HepG2 (cell line): ENCODE measurements around the gene RNMT. TPM values are rescaled to one million over a fixed set of nuclear protein-coding genes. Genes with fewer than 3 reads are reported as not detected.

ENCODE experiments used
- ATAC-seq: fragments of 200-7000 bp; cut with Tn5 transposase; 3 replicates; pipeline ENCODE4 v1.9.1; 2020; ENCODE audit warnings: mild to moderate bottlenecking, moderate library complexity
- BruUV-seq: library from RNA; stranded (reverse); fragments of 400-500 nt; replicated peaks from 2 replicates; lab custom pipeline; 2021; lab: Mats Ljungman, UMichigan
- CTCF ChIA-PET: fragments of 300-600 bp; formaldehyde crosslinking; extraction: SDS; loops from one replicate; lab custom pipeline; 2021; ENCODE audit warnings: low total read pairs, inconsistent platforms, low intra/inter-chr PET ratio; lab: Yijun Ruan, JAX
- POLR2A ChIA-PET: fragments of 350-600 bp; sonication (Branson Sonifier 250); formaldehyde crosslinking; loops from one replicate; lab custom pipeline; 2020; ENCODE audit warnings: antibody characterized with exemption, inconsistent platforms; lab: Yijun Ruan, JAX
- DNase-seq: peaks from one replicate; pipeline ENCODE4 v3.0.0-alpha.2; 2015; ENCODE audit warnings: low spot score
- FAIRE-seq: peaks from 3 replicates; lab custom pipeline; 2011; peaks lifted over from hg19 to GRCh38; lab: Jason Lieb, UNC
- H2AFZ ChIP-seq: one replicate; pipeline ENCODE4 v1.6.1; 2011; ENCODE audit warnings: low read length, inconsistent platforms
- H3K27ac ChIP-seq: fragments of 300-600 bp; 3 replicates; pipeline ENCODE4 v1.8.0; 2011; ENCODE audit warnings: mixed run types, mild to moderate bottlenecking, mixed read lengths, low read length, inconsistent platforms; ENCODE audit not compliant: insufficient read depth; ENCODE audit errors: extremely low read length
- H3K27me3 ChIP-seq, 2 experiments: fragments of 200-600 bp in 1 of 2; 2 replicates in 1 of 2; 3 replicates in 1 of 2; pipeline versions ENCODE4 v1.6.0 to v1.8.0; 2011; ENCODE audit warnings: low read length in 2 of 2, mild to moderate bottlenecking in 2 of 2, moderate library complexity in 2 of 2, inconsistent platforms in 1 of 2; ENCODE audit not compliant: insufficient read depth in 2 of 2, control insufficient read depth in 1 of 2
- H3K36me3 ChIP-seq, 2 experiments: fragments of 200-600 bp in 1 of 2; replicated peaks in 1 of 2; 2 replicates in 1 of 2; 3 replicates in 1 of 2; pipeline versions ENCODE4 v1.5.1 to v1.8.0; 2011; ENCODE audit warnings: low read length in 2 of 2, inconsistent platforms in 1 of 2; ENCODE audit not compliant: insufficient read depth in 2 of 2, control insufficient read depth in 1 of 2
- H3K4me1 ChIP-seq: 2 replicates; pipeline ENCODE4 v1.5.1; 2012; ENCODE audit warnings: low read length, inconsistent platforms; ENCODE audit not compliant: insufficient read depth
- H3K4me2 ChIP-seq: 2 replicates; pipeline ENCODE4 v1.6.0; 2011; ENCODE audit warnings: low read depth, low read length, inconsistent platforms
- H3K4me3 ChIP-seq, 3 experiments: fragments of 200-600 bp in 1 of 3; sonication (generic), shearing (Covaris generic) in 1 of 3; replicated peaks in 1 of 3; 2 replicates each; pipeline ENCODE4 v1.5.1; 2011 to 2016; ENCODE audit warnings: low read length in 3 of 3, inconsistent platforms in 2 of 3, low read depth in 2 of 3, mild to moderate bottlenecking in 2 of 3, control low read depth in 1 of 3, mixed read lengths in 1 of 3; ENCODE audit not compliant: insufficient read depth in 1 of 3
- H3K79me2 ChIP-seq: one replicate; pipeline ENCODE4 v1.6.1; 2011; ENCODE audit warnings: low read length, inconsistent platforms; ENCODE audit not compliant: insufficient read depth
- H3K9ac ChIP-seq: 2 replicates; pipeline ENCODE4 v1.6.0; 2011; ENCODE audit warnings: mild to moderate bottlenecking, low read depth, low read length, inconsistent platforms; ENCODE audit not compliant: insufficient read depth
- H3K9me3 ChIP-seq: 2 replicates; pipeline ENCODE4 v1.5.1; 2012; ENCODE audit warnings: mild to moderate bottlenecking, low read length
- H4K20me1 ChIP-seq: 2 replicates; pipeline ENCODE4 v1.6.0; 2011; ENCODE audit warnings: inconsistent platforms, mild to moderate bottlenecking, low read length, moderate library complexity; ENCODE audit not compliant: insufficient read depth
- FOSL2 ChIP-seq: sonication (generic); formaldehyde crosslinking; IDR thresholded peaks from 2 replicates; pipeline ENCODE4 v1.4.0; 2020; ENCODE audit warnings: missing genetic modification reagents
- NFRKB ChIP-seq: fragments of 450-650 bp; IDR thresholded peaks from 2 replicates; pipeline ENCODE4 v1.6.1; 2017
- ZSCAN25 ChIP-seq: sonication (generic); formaldehyde crosslinking; IDR thresholded peaks from 2 replicates; pipeline ENCODE4 v1.8.0; 2022; ENCODE audit warnings: mild to moderate bottlenecking, missing genetic modification reagents
- WGBS: methylation state at CpG from one replicate; pipeline ENCODE4 v1.1.6; 2017; ENCODE audit warnings: low lambda C conversion rate; 5-methylcytosine and 5-hydroxymethylcytosine counted together
- in situ Hi-C: cut with HindIII; loops from 2 replicates; pipeline ENCODE4 v1.10.0; 2017; ENCODE audit warnings: low pct_unique_long_range_greater_than_20kb; ENCODE audit not compliant: extremely low pct_ligation_motif_present
- intact Hi-C: fragments of 100-400 bp; cut with micrococcal nuclease; formaldehyde crosslinking; loops from one replicate; pipeline ENCODE4 v1.10.0; 2022; ENCODE audit not compliant: unreplicated experiment
- polyA plus RNA-seq, 8 experiments: library from polyadenylated mRNA; depleted of rRNA in 3 of 8; stranded (reverse) in 7 of 8; unstranded in 1 of 8; fragments of >200 nt; fragmentation: Illumina TruSeq in 4 of 8; extraction: Trizol in 4 of 8; gene quantifications; 2 replicates each; pipeline versions ENCODE4 v1.2.1 to v1.2.3, GENCODE V29; 2011 to 2016; ENCODE audit warnings: low read depth in 4 of 8, missing spikeins in 1 of 8, mixed read lengths in 1 of 8; ENCODE audit not compliant: insufficient read depth in 1 of 8
- total RNA-seq, 5 experiments: library from RNA; depleted of rRNA; stranded (reverse); fragments of >200 nt; fragmentation: Illumina TruSeq; extraction: Trizol; gene quantifications; 2 replicates each; pipeline ENCODE4 v1.2.3, GENCODE V29; 2016; ENCODE audit warnings: low read depth in 1 of 5
- TF ChIP-seq, protein P1 (sequence below): IDR thresholded peaks from 2 replicates; pipeline ENCODE4 v1.6.1; 2016; ENCODE audit warnings: control low read depth
- TF ChIP-seq, protein P2 (sequence below): IDR thresholded peaks from 2 replicates; pipeline ENCODE4 v1.4.0; 2020; ENCODE audit warnings: mild to moderate bottlenecking, missing genetic modification reagents
- TF ChIP-seq, protein P3 (sequence below): sonication (generic); formaldehyde crosslinking; IDR thresholded peaks from 2 replicates; pipeline ENCODE4 v1.8.0; 2022; ENCODE audit warnings: mild to moderate bottlenecking, missing genetic modification reagents, borderline replicate concordance
- TF ChIP-seq, protein P4 (sequence below): IDR thresholded peaks from 2 replicates; pipeline ENCODE4 v1.6.1; 2016; ENCODE audit warnings: missing biosample characterization, missing genetic modification reagents, low read depth

Gene RNMT
- total and polyA plus RNA-seq, 2 of the 13 experiments (the other 11 are each of a cell fraction or from before 2014, with no cell fraction given): 22.9 to 24.4 TPM

DNA sequence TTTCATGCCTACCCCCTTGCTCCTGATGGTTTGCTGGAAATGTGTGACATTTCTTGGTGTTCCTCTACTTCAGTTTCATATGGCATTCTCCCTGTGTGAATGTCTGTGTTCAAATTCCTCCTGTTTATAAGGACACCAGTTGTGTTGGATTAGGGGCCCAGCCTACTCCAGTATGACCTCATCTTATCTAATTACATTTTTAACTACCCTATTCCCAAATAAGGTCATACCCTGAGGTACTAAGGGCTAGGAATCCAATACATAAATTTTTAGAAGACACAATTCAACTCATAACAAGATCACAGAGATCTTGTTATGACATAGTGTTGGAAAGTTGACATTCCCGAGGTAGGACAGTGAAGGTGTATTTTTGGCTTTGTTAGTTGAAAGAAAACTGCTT lies 5.6 kb upstream of the RNMT start:
- H3K79me2 ChIP-seq: peaks cover 100% of the 10 kb centered on the region
- in situ Hi-C loops (no loop called here), intact Hi-C loops (no loop called here)
- ChIA-PET POLR2A (no interaction called here), CTCF (no interaction called here)
- 77% methylated on average over 1 of the region's 1 CpG for WGBS
- H3K9ac ChIP-seq: no peak overlapping the region
- H3K36me3 ChIP-seq: peaks cover 0 to 25% of the 10 kb centered on the region in 2 experiments; a peak in 3 of 5 replicates
- H4K20me1 ChIP-seq: peaks cover 48% of the 10 kb centered on the region
- BruUV-seq: no TSS peak
- FAIRE-seq: no peak
- peaks cover 8% of the 10 kb centered on the region for H3K9me3 ChIP-seq
- no peak for DNase-seq
- H3K4me3 ChIP-seq: no peak overlapping the region
- H2AFZ ChIP-seq: no peak overlapping the region
- H3K27ac ChIP-seq: no peak overlapping the region
- no peak overlapping the region for H3K4me2 ChIP-seq
- no peaks in the 10 kb centered on the region for H3K27me3 ChIP-seq
- TF ChIP-seq ZSCAN25 (CRISPR knock-in tag): no peak
- TF ChIP-seq, protein P1, sequence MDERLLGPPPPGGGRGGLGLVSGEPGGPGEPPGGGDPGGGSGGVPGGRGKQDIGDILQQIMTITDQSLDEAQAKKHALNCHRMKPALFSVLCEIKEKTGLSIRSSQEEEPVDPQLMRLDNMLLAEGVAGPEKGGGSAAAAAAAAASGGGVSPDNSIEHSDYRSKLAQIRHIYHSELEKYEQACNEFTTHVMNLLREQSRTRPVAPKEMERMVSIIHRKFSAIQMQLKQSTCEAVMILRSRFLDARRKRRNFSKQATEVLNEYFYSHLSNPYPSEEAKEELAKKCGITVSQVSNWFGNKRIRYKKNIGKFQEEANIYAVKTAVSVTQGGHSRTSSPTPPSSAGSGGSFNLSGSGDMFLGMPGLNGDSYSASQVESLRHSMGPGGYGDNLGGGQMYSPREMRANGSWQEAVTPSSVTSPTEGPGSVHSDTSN: no peak
- TF ChIP-seq FOSL2 (CRISPR knock-in tag): no peak
- TF ChIP-seq NFRKB: no peak
- TF ChIP-seq, protein P2, sequence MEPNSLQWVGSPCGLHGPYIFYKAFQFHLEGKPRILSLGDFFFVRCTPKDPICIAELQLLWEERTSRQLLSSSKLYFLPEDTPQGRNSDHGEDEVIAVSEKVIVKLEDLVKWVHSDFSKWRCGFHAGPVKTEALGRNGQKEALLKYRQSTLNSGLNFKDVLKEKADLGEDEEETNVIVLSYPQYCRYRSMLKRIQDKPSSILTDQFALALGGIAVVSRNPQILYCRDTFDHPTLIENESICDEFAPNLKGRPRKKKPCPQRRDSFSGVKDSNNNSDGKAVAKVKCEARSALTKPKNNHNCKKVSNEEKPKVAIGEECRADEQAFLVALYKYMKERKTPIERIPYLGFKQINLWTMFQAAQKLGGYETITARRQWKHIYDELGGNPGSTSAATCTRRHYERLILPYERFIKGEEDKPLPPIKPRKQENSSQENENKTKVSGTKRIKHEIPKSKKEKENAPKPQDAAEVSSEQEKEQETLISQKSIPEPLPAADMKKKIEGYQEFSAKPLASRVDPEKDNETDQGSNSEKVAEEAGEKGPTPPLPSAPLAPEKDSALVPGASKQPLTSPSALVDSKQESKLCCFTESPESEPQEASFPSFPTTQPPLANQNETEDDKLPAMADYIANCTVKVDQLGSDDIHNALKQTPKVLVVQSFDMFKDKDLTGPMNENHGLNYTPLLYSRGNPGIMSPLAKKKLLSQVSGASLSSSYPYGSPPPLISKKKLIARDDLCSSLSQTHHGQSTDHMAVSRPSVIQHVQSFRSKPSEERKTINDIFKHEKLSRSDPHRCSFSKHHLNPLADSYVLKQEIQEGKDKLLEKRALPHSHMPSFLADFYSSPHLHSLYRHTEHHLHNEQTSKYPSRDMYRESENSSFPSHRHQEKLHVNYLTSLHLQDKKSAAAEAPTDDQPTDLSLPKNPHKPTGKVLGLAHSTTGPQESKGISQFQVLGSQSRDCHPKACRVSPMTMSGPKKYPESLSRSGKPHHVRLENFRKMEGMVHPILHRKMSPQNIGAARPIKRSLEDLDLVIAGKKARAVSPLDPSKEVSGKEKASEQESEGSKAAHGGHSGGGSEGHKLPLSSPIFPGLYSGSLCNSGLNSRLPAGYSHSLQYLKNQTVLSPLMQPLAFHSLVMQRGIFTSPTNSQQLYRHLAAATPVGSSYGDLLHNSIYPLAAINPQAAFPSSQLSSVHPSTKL (CRISPR knock-in tag): no peak
- TF ChIP-seq, protein P3, sequence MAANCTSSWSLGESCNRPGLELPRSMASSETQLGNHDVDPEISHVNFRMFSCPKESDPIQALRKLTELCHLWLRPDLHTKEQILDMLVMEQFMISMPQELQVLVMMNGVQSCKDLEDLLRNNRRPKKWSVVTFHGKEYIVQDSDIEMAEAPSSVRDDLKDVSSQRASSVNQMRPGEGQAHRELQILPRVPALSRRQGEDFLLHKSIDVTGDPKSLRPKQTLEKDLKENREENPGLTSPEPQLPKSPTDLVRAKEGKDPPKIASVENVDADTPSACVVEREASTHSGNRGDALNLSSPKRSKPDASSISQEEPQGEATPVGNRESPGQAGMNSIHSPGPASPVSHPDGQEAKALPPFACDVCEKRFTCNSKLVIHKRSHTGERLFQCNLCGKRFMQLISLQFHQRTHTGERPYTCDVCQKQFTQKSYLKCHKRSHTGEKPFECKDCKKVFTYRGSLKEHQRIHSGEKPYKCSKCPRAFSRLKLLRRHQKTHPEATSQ (CRISPR knock-in tag): no peak
- TF ChIP-seq, protein P4, sequence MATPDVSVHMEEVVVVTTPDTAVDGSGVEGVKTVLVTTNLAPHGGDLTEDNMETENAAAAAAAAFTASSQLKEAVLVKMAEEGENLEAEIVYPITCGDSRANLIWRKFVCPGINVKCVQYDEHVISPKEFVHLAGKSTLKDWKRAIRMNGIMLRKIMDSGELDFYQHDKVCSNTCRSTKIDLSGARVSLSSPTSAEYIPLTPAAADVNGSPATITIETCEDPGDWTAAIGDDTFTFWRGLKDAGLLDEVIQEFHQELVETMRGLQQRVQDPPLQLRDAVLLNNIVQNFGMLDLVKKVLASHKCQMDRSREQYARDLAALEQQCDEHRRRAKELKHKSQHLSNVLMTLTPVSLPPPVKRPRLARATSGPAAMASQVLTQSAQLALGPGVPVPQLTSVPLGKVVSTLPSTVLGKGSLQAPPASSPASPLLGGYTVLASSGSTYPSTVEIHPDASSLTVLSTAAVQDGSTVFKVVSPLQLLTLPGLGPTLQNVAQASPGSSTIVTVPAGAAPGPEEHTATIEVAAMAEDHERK (CRISPR knock-in tag): no peak
- no peak for ATAC-seq
- peaks cover 67% of the 10 kb centered on the region for H3K4me1 ChIP-seq
